Lower leg skin (tissue), 3 donors: ENCODE data around the gene SLC28A1.

Experiments used
- POLR2A ChIP-seq, 2 donors: fragments of 450-650 bp; IDR thresholded peaks; one replicate each; pipeline ENCODE4 v1.6.1; 2016 to 2017; ENCODE audit warnings: antibody characterized with exemption in 2 of 2, mild to moderate bottlenecking in 1 of 2, moderate library complexity in 1 of 2
- TF ChIP-seq, protein P1 (sequence below), 3 donors: fragments of 450-650 bp; IDR thresholded peaks; one replicate each; pipeline ENCODE4 v1.5.1; 2016; ENCODE audit warnings: antibody characterized with exemption in 3 of 3, mild to moderate bottlenecking in 3 of 3, moderate library complexity in 2 of 3

DNA sequence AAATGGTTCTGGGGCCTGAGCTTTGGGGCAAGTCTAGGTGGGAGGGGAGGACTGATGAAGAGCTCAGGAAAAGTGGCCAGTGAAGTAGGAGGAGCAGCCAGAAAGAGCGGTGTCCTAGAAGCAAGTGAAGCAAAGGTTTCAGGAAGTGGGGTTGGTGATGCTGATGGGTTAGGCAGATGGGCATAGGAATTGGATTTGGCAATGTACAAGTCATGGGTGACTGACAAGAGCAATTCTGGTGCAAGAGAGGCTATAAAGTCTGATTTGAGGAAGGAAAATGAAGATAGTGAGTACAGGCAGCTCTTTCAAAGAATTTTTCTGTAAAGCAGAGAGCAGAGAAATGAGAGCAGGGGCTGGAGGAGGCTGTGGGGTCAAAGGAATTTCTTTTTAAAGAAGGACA, 47.6 kb upstream of the SLC28A1 start:
- TF ChIP-seq, protein P1, sequence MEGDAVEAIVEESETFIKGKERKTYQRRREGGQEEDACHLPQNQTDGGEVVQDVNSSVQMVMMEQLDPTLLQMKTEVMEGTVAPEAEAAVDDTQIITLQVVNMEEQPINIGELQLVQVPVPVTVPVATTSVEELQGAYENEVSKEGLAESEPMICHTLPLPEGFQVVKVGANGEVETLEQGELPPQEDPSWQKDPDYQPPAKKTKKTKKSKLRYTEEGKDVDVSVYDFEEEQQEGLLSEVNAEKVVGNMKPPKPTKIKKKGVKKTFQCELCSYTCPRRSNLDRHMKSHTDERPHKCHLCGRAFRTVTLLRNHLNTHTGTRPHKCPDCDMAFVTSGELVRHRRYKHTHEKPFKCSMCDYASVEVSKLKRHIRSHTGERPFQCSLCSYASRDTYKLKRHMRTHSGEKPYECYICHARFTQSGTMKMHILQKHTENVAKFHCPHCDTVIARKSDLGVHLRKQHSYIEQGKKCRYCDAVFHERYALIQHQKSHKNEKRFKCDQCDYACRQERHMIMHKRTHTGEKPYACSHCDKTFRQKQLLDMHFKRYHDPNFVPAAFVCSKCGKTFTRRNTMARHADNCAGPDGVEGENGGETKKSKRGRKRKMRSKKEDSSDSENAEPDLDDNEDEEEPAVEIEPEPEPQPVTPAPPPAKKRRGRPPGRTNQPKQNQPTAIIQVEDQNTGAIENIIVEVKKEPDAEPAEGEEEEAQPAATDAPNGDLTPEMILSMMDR (IDR thresholded peaks at IDR 0.05): no peak
- TF ChIP-seq POLR2A (IDR thresholded peaks at IDR 0.05): no peak
